GM19452 (cell line): ENCODE measurements around the gene SRRD.
"Not testable (repeated sequence)": the region's sequence is repeated elsewhere in the genome, so short reads cannot be mapped to it uniquely, and the experiment has no call there.

ENCODE experiments used
- ATAC-seq: cut with Tn5 transposase; IDR thresholded peaks from one replicate; pipeline ENCODE4 v1.9.1; 2021; ENCODE audit not compliant: unreplicated experiment

The SRRD gene, protein sequence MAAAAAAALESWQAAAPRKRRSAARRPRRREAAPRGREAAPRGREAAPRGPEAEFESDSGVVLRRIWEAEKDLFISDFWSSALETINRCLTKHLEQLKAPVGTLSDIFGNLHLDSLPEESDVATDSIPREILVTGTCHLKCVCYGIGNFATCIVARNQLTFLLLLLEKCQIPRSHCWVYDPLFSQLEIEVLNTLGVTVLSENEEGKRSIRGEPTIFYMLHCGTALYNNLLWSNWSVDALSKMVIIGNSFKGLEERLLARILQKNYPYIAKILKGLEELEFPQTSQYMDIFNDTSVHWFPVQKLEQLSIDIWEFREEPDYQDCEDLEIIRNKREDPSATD

GRCh38 chr22:26483439-26484359, at the start of gene SRRD, which contains the start of gene HPS4:
Gene SRRD, plus strand, starts transcription at chr22:26483877. Its CDS starts 14 bp downstream, at chr22:26483891.
Gene HPS4, minus strand, starts transcription at chr22:26483783. Its CDS starts 2,021 bp downstream, at chr22:26481762.
- peak; percentile 63 for ATAC-seq

DNA sequence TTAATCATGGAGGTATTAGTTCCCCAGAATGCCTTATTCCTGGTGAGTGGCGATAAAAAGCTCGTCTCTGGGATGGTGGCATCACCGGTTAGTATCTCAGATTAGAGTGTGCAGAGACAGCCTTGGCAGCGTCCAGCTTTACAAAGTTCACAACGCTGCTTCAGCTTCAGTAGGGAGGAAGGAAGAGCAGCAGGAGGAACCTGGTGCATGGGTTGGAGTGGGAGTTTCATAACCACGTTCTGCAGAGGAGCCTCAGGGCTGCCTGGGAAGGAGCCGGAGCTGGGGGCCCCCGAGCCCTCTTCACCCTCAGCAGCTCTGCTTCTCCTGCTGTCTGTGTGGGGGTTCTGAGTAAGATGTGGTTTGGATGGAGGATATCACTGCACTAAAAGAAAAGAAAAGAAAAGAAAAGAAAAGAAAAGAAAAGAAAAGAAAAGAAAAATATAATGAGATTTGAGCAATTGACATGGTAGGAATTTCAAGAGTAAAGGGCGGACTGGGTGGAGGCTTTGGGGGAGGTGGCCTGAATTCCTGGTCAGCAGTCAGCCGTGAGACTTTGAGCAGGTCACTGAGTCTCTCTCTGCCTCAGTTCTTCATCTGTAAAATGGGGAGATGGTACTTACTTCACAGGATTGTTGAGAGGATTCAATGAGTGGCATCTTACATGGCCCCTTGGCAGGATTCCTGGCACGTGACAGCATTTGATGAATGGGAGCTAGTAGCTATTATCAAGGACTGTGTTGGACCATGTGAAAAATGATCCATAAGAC, 48.2 kb upstream of the SRRD start:
- no peak for ATAC-seq

DNA sequence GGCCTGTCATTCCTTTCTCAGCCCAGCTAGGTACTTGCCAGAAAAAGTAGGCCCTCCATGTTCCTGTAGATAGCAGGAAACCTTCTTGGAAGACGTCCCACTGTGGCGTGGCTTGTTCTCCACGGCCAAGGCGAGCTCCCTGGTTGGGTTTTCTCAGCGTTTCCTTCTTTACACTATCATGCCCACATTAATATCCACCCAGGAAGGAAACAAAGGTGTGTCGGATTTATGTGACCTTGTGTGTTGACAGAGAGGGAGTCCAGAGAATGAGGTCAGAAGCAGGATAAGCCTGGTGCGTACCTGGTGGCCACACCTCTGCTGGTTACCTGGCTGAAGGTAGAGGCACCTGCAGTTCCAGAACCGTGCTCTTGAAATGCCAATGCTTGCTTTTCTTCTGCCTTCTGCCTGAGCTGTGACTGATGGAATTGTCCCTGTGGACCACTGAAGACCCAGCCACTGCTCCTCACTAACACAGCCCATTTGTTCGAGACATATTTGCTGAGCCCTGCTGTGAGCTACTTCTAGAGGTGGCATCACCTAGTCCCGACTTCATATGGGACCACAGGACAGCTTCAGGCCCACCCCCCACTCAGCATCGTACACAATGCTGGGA, 46.7 kb upstream of the SRRD start:
- no peak for ATAC-seq

DNA sequence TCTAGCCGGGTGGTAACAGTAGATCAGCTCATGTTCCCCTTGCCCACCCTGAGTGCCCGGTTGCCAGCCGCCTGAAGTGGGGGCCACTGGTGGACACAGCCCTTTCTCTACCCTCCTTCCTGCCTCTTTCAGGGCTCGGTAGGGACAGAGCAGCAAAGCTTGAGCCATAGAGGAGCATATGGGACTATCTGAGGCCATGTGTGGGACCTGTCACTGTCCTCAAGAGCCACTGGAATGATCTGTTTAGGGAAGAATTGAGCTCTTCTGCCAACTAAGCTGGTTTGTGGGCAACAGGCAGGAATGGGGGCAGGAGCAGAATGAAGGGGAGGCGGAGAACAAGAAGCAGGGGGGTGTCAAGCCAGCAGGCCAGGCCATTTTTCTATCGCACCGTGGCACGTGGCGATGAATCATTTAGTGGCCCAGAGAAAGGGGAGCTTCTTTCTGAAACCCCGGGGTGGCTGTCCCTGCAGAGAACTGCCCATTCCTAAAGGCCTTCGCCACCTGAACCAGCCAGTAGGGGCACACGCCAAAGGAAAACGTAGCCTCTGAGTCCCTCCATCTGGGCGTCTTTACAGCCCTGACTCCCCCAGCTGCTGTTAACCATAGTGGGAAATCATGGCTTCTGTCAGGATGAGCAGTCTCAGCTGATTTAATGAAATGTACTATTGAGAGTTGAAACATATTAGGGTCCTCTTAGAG, 45.8 kb upstream of the SRRD start:
- ATAC-seq = no peak

DNA sequence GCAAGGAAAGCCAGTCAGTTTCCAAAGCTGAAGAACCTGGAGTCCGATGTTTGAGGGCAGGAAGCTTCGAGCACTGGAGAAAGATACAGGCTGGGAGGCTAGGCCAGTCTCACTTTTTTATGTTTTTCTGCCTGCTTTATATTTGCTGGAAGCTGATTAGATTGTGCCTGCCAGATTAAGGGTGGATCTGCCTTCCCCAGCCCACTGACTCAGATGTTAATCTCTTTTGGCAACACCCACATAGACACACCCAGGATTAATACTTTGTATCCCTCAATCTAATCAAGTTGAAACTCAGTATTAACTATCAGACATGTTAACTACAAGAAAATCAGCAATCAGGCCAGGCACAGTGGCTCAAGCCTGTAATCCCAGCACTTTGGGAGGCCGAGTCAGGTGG, 44.9 kb upstream of the SRRD start:
- not testable (repeated sequence) for ATAC-seq

- no peak for ATAC-seq
Observed at GRCh38 chr22:26439559-26439958, 44.1 kb upstream of the SRRD start.

- no peak for ATAC-seq
Observed at GRCh38 chr22:26442086-26442756, 41.5 kb upstream of the SRRD start.

- no peak for ATAC-seq
Observed at GRCh38 chr22:26443901-26444690, 39.6 kb upstream of the SRRD start.

DNA sequence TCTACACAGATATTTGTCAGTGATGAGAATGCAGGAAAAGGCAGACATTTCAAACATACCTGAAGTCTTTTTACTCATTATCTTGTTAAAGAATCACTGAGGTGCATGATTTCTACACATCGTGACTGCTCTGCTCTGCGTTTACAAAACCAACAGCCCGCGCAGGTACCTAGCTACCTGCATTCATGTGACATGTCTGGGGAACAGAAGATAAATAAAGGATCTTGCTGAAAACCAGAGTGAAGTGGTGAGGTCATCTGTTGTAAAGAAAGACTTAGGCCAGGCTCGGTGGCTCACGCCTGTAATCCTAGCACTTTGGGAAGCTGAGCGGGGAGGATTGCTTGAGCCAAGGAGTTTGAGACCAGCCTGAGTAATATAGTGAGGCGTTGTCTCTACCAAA, 38.9 kb upstream of the SRRD start:
- no peak for ATAC-seq

DNA sequence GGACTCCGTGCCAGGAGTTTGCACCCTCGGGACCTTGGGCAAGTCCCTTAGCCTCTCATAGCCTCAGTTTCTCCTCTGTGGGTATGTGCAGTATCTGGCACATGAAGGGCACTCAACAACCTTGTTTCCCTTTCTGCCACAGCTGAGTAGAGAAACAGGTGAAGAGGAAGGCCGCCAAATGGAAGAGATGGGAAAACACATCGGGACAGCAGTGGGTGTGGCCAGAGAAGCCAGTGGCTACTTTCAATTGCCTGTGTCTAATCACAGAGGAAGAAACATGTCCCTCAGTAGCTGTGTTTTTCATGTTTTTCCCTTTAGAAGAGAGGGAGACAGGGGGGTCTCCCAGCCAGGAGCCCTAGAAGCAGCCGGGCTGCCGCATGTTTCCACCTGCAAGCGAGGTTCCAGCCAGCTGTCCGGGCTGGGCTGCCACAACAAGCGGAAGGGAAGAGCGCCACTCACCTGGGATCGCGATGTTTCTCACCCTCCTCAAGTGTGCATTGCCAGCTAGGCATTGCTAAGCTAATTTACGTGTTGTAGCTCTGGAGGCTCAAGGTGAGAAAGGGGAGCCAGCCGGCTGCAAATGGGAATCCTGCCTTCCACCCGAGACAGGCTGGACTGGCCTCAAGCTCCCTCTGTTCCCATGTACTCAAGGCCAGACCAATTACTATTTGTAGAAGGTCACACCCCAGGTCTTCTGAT, 38.0 kb upstream of the SRRD start:
- ATAC-seq = no peak

DNA sequence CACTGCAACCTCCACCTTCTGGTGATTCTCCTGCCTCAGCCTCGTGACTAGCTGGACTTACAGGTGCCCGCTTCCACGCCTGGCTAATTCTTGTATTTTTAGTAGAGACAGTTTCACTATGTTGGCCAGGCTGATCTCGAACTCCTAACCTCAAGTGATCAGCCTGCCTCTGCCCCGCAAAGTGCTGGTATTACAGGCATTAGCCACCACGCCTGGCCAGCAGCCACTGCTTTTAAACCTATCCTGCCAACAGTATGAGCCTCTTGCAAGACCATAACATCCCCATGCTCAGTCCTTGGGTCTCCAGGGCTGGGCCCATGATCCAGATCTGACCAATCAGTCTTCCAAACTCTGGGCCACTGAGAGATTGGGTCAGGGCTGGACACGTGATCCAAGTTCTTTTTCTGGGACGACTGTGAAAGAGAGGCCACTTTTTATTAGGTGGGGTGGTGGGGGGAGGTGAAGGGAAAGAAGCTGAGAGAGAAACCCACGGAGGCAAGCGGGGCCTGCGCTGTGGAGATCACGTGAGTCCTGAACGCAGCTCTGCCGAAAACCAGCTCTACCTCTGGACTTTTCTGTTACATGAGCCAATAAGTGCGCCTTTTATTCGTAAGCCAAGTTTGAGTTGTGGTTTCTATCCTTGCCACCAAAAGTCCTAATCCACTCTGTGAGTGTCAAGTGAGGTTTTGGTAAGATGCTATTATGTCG, 36.7 kb upstream of the SRRD start:
- ATAC-seq = no peak

- no peak for ATAC-seq
Observed at GRCh38 chr22:26447584-26448329, 35.9 kb upstream of the SRRD start.

- ATAC-seq = no peak
Observed at GRCh38 chr22:26448334-26448733, 35.3 kb upstream of the SRRD start.

- no peak for ATAC-seq
Observed at GRCh38 chr22:26448941-26449340, 34.7 kb upstream of the SRRD start.

DNA sequence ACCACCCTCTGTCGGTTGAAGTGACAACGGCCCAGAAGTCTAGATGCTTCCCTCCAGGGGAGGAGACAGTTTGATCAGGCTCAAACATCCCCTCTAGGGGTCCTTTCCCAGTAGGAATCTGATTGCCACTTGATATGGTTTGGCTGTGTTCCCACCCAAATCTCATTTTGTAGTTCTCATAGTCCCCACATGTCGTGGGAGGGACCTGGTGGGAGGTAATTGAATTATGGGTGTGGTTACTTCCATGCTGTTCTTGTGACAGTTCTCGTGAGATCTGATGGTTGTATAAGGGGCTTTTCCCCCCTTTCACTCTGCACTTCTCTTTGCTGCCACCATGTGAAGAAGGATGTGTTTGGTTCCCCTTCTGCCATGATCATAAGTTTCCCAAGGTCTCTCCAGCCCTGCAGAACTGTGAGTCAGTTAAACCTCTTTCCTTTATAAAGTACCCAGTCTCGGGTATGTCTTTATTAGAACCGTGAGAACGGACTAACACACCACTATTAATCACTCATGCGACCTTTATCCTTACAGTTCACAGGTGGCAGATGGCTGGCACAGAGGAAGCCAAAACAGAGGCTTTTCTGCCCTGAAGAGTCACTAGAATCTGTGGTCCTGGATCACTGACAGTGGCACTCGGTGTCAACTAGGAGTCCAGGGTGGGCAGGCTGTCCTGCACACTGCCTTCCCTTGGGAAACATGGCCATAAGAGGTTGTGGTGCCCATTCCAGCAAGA, 33.1 kb upstream of the SRRD start:
- ATAC-seq = no peak
